ENCODE data around the gene RIPK1. TPM values are rescaled to one million over a fixed set of nuclear protein-coding genes. Genes with fewer than 3 reads are reported as not detected.
"Not testable (repeated sequence)": the region's sequence is repeated elsewhere in the genome, so short reads cannot be mapped to it uniquely, and the experiment has no call there.

RIPK1 gene
- total RNA-seq, 1 donor from 2014 or later = 12.2 TPM

GRCh38 chr6:3052481-3053230, 15.6 kb upstream of the RIPK1 start:
- Mint-ChIP-seq H3K36me3 (ENCODE audit: low read depth) (no peaks in the 10 kb centered on the region), H3K4me3 (peak overlapping the region; percentile 56), H3K27ac (ENCODE audit: unreplicated experiment) (no peak overlapping the region), H3K27me3 (ENCODE audit: low read depth) (peaks cover 46% of the 10 kb centered on the region), H3K4me1 (peaks cover 17% of the 10 kb centered on the region), H3K9me3 (no peaks in the 10 kb centered on the region)
- no peak for DNase-seq (ENCODE audit: low read depth, low spot score)
- no peak for TF ChIP-seq CTCF (conservative IDR thresholded peaks at IDR 0.05)

- Mint-ChIP-seq H3K36me3 (ENCODE audit: low read depth) (no peaks in the 10 kb centered on the region), H3K4me3 (peak overlapping the region; percentile 56), H3K27me3 (ENCODE audit: low read depth) (peaks cover 50% of the 10 kb centered on the region), H3K27ac (ENCODE audit: unreplicated experiment) (no peak overlapping the region), H3K9me3 (no peaks in the 10 kb centered on the region), H3K4me1 (peaks cover 17% of the 10 kb centered on the region)
- no peak for DNase-seq (ENCODE audit: low read depth, low spot score)
- no peak for TF ChIP-seq CTCF (conservative IDR thresholded peaks at IDR 0.05)
These were observed 15.1 kb upstream of the RIPK1 start for GRCh38 chr6:3053231-3053508.

GRCh38 chr6:3054229-3055157, 13.8 kb upstream of the RIPK1 start:
- H3K27me3 Mint-ChIP-seq (ENCODE audit: low read depth) = peaks cover 57% of the 10 kb centered on the region
- H3K36me3 Mint-ChIP-seq (ENCODE audit: low read depth); H3K9me3 Mint-ChIP-seq; DNase-seq (ENCODE audit: low read depth, low spot score); H3K27ac Mint-ChIP-seq (ENCODE audit: unreplicated experiment): not testable (repeated sequence)
- H3K4me1 Mint-ChIP-seq = peaks cover 17% of the 10 kb centered on the region
- peak overlapping the region; percentile 73 for H3K4me3 Mint-ChIP-seq

GRCh38 chr6:3055158-3055499, 13.2 kb upstream of the RIPK1 start:
- Mint-ChIP-seq H3K27me3 (ENCODE audit: low read depth) (peaks cover 59% of the 10 kb centered on the region), H3K4me1 (peaks cover 17% of the 10 kb centered on the region), H3K4me3 (peak overlapping the region; percentile 73)
- H3K27ac Mint-ChIP-seq (ENCODE audit: unreplicated experiment); DNase-seq (ENCODE audit: low read depth, low spot score); H3K36me3 Mint-ChIP-seq (ENCODE audit: low read depth); H3K9me3 Mint-ChIP-seq: not testable (repeated sequence)

GRCh38 chr6:3057063-3057770, 11.1 kb upstream of the RIPK1 start:
- H3K9me3 Mint-ChIP-seq = no peaks in the 10 kb centered on the region
- no peaks in the 10 kb centered on the region for H3K36me3 Mint-ChIP-seq (ENCODE audit: low read depth)
- peaks cover 17% of the 10 kb centered on the region for H3K4me1 Mint-ChIP-seq
- H3K27ac Mint-ChIP-seq (ENCODE audit: unreplicated experiment) = no peak overlapping the region
- TF ChIP-seq CTCF (conservative IDR thresholded peaks at IDR 0.05) = no peak
- peaks cover 57% of the 10 kb centered on the region for H3K27me3 Mint-ChIP-seq (ENCODE audit: low read depth)
- no peak for DNase-seq (ENCODE audit: low read depth, low spot score)
- no peak overlapping the region for H3K4me3 Mint-ChIP-seq

GRCh38 chr6:3058957-3059356, 9.3 kb upstream of the RIPK1 start:
- Mint-ChIP-seq H3K9me3 (no peaks in the 10 kb centered on the region), H3K27me3 (ENCODE audit: low read depth) (peaks cover 42% of the 10 kb centered on the region), H3K4me3 (no peak overlapping the region), H3K36me3 (ENCODE audit: low read depth) (no peaks in the 10 kb centered on the region), H3K27ac (ENCODE audit: unreplicated experiment) (no peak overlapping the region), H3K4me1 (peaks cover 10% of the 10 kb centered on the region)
- no peak for TF ChIP-seq CTCF (conservative IDR thresholded peaks at IDR 0.05)
- DNase-seq (ENCODE audit: low read depth, low spot score) = no peak

- H3K4me1 Mint-ChIP-seq; H3K9me3 Mint-ChIP-seq; H3K27ac Mint-ChIP-seq (ENCODE audit: unreplicated experiment); DNase-seq (ENCODE audit: low read depth, low spot score); H3K36me3 Mint-ChIP-seq (ENCODE audit: low read depth): not testable (repeated sequence)
- Mint-ChIP-seq H3K4me3 (peak overlapping the region; percentile 62), H3K27me3 (ENCODE audit: low read depth) (peaks cover 39% of the 10 kb centered on the region)
These were observed 8.2 kb upstream of the RIPK1 start for GRCh38 chr6:3060092-3060491.
